NCI-H128 (cell line): ENCODE results near the gene PALB2.
"Not testable (repeated sequence)": the region's sequence is repeated elsewhere in the genome, so short reads cannot be mapped to it uniquely, and the experiment has no call there.

Experiments used
- DNase-seq: peaks from one replicate; lab custom pipeline; 2025; ENCODE audit not compliant: unreplicated experiment; lab: John Stamatoyannopoulos, UW

PALB2 gene

DNA sequence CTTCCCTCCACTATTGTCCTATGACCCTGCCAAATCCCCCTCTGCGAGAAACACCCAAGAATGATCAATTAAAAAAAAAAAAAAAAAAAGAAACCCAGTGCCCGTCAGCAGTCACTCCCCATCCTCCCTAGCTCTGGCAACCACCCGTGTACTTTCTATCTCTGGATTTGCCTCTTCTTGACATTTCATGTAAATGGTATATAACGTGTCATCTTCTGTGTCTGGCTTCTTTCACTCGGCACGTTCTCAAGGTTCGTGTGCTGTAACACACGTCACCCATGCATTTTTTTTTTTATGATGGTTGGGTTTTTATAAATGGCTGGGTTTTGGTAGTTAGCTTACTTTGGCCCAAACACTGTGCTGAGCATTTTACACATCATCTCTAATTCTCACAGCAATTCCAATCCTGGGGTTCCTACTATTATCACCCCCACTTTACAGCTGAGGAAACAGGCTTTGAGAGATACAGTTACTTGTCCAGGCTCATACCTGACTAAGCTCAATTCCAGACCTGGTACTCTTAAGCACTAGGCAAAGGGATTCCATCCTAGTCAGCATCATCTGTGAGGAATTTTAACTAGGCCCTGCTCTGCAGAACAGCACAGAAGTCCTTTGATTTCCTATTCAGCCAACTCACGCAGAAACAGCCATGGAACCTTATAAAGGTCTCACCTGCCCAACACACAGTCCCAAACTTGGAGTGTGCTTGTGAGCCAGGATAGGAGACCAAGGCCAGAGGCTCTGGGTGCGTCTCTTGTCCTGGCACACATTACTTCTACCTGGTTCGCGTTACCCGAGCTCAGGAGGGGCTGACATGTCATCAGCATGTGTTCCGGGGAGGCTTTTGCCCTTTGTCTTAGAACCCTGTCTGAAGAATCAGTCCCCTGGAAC lies 56.7 kb downstream of the PALB2 start:
- no peak for DNase-seq

DNA sequence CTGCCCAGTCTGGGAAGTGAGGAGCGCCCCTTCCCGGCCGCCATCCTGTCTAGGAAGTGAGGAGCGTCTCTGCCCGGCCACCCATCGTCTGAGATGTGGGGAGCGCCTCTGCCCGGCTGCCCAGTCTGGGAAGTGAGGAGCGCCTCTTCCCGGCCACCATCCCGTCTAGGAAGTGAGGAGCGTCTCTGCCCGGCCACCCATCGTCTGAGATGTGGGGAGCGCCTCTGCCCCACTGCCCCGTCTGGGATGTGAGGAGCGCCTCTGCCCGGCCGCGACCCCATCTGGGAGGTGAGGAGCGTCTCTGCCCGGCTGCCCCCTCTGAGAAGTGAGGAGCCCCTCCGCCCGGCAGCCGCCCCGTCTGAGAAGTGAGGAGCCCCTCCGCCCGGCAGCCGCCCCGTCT lies 57.8 kb downstream of the PALB2 start:
- not testable (repeated sequence) for DNase-seq

DNA sequence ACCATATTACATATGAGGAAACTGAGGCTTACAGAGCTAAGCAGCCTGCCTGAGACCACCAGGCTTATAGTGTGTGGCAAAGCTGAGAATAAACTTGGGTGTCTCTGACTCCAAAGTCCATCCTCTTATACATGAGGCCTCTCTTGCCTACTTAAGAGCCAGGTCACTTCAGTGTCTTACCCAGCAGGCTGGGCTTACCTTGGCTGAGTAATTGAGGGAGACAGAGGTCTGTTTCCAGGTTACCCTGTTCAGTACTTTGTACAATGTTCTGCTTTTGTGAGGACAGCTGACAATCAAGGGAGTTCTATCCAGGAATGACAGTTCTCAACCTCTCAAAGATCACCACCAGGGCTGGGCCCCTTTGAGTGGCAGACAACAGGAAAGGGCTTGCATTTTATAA lies 59.3 kb downstream of the PALB2 start:
- DNase-seq: no peak

DNA sequence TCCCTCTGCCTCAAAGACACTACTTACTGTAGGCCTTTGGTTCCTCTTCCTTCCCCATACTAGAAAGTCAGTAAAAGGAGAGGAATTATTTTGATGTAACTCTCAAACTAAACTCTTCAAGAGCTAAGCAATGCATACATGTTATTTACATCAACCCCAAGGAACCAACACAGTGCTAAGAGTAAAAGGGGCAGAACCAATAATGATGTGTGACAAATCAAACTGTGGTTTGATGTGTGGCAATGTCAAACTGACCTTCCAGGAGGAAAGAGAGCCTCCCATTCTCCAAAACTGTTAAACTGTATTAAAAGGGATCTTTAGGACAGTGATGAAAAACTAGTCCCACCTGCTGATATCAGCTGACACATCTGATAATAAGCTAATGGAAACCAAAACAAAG lies 60.7 kb downstream of the PALB2 start:
- DNase-seq: no peak

DNA sequence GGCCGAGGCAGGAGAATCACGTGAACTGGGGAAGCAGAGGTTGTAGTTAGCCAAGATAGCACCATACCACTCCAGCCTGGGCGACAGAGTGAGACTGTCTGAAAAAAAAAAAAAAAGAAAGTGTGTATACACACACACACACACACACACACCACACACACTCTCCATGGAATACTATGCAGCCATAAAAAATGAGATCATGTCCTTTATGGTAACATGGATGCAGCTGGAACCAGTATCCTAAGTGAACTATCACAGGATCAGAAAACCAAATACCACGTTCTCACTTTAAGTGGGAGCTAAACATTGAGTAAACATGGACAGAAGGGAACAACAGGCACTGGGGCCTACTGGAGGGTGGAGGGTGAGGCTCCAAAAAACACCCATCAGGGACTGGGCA lies 61.7 kb downstream of the PALB2 start:
- DNase-seq: no peak

DNA sequence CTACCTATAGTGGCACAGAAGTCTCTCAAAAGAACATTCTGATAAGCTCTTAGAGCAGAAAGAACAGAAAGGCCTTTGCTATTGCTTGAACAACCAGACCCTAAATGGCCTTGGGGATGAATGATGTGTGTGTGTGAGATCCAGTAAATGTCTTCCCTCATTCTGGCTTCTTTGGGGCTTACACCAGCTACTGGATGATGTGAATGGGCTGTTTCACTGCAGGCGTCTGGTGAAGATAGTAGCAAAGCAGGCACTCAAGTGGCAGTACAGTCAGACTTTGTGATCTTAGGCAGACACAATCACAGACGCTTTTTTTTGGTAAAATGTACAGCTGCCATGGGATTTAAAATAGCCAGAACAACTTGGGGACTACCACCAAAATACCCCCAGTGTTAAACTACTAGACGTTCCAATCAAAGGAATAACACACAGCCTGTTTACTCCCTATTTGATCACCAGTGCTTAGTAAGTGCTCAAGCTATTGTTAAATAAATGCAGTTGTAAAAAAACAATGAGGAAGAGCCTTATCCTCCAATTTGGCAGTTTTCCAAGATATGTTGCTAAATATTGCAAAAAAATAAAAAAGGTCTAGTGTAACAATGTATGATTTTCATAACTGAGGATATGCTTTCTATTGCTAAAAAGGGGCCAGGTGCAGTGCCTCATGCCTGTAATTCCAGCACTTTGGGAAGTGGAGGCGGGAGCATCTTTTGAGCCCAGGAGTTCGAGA lies 62.8 kb downstream of the PALB2 start:
- no peak for DNase-seq

DNA sequence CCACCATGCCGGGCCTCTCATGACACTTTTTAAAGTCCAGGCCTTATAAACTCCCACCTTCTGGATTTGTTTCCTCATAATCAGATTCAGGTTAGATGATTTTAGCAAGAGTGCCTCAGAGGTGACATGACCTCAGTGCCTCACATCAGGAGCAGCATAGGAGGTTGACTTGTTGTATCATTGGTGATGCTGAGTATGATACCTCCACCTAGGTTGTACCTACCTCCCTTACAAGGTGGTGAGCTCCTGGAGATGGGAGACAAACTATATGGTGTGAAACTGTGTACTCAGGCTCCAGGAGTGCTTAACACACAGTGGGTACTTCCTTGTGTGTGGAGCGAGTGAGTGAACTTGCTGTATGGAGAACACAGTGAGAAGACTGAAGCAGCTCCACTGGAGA lies 63.6 kb downstream of the PALB2 start:
- no peak for DNase-seq

DNA sequence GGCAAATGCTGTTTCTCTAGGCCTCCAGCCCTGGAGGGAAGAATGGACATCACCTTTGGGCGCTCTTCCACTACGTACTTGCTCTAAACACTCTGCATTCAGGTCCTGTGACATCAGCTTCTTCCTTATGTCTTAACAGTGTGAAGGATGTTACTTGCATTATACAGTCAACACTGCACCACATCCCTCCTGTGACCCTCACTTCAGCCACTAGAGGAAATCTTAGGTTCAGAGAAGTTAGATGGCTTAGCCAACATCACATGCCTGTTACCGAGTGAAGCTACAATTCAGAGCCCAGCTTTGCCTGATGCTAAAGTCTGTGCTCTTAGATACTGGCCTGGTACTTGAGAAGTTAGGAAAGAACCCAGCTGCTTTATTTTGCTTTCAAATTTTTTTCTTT lies 65.3 kb downstream of the PALB2 start:
- DNase-seq: no peak

DNA sequence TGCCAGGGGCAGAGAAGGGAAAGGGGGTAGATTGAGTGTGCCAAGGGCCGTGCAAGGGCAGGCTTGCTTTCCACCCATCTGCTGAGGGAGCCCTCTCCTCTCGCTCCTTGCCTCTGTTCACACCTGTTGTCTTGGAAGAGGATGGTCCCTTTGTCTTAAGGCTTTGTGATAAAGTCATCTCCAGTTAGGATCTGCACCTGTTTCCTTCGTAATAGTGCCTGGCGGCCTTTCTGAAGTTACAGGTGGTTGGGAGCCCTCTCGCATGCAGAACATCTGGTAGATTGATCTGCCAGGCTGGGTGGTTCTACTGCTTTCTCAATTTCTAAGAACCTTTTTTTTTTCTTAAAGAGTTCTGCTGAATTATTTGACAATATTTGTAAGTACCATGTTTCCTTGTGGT lies 67.3 kb downstream of the PALB2 start:
- DNase-seq: no peak

DNA sequence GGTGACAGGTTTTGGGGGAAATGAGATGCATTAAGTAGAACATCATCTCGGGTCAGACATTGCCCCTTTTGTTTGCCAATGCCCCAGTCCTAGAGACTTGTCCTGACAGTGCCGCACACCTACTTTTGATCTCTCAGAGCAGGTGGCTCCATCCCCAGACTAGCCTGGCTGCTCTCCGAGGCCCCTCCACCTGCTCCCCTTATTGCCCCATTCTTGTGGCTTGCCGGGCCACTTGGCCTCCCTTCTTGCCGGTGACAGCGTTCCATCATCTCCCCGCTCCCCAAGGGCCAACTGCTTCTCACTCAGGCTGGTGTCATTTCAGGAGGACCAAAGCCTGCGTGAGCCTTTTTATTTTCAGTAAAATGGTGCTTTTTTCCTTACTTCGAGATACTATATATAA lies 68.7 kb downstream of the PALB2 start:
- DNase-seq: no peak

DNA sequence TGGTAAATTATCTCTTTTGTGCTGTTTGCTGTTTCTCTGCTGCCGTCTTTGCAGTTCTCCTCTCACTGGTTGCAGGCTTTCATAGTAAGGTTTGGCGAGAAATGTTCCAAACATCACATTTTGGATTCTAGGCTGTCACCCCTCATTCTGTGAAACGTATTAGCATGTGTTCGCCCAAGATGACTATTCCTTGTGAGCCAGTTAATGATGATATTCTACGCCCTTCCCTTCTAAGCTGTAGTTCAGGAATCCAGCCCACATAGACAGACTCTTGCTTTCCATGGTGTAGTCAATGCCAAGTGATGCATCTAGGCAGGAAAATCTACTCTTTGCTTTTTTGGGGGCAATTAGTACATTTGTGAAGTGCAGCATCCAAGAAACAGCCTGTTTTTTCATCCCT lies 69.2 kb downstream of the PALB2 start:
- DNase-seq: no peak

DNA sequence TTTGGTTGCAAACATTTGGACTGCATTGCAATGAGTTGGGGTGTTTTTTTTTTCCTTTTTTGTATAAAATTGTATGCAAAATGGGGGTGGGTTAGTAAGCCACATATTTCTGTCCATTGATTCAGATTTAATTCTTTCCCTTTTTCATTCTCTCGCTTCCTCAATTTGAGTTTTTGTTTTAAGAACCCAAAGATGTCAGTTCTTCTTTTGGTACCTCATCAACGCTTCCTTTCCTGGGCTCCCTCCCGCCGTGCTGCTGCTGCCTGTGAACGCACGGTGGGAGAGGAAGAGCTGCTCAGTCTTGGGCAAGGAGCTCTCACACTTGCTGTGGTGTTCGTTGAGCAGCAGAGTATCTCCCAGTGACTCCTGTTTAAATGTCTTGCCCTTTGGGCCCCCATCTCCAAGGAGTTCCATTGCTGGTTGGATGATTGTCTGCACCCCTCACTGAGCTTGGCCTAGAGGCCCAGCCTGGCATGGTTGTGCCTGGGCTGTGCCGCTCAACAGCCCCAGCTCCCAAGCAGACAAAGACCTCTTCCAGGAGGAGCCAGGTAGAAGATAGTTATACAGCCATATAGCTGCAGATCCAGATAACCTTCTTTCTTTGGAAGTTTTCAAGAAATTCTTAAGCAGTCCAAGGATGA lies 70.0 kb downstream of the PALB2 start:
- DNase-seq: no peak

DNA sequence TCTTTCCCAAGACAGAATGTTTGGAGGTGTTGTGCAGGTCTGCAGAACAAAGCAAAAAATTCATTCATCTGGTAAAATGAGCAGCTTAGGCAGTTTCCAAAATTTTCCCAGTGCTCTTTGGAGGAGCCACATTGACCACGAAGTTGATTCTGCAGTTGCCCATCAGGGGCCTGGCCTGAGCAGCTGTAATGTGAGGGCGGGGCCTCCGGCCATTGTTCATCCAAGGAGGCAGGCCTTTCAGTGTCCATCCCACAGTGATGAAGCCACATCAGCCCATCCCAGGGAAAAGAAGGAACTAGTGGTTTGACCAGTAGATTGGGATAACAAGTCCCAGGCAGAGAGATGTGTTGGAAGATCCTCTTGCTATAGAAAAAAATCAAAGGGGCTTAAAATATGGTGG lies 73.5 kb downstream of the PALB2 start:
- no peak for DNase-seq

DNA sequence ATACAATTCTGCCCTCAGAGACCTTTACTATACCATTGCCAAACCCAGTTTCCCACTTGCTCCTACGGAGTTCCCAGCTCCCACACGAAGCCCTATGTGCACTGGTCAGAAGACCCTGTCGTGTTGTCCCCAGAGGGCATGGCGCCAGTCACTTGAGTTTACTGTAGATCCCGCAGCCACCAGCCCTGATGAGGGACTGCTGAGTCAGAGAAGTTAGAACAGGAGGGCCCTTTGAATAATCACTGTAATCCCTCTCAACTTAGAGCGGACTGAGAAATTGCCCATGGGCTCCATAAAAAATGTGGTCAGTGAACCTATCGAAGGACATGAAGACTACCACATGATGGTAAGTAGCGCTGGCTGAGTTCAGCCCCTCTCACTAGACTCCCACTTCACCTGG lies 74.4 kb downstream of the PALB2 start:
- DNase-seq: no peak

DNA sequence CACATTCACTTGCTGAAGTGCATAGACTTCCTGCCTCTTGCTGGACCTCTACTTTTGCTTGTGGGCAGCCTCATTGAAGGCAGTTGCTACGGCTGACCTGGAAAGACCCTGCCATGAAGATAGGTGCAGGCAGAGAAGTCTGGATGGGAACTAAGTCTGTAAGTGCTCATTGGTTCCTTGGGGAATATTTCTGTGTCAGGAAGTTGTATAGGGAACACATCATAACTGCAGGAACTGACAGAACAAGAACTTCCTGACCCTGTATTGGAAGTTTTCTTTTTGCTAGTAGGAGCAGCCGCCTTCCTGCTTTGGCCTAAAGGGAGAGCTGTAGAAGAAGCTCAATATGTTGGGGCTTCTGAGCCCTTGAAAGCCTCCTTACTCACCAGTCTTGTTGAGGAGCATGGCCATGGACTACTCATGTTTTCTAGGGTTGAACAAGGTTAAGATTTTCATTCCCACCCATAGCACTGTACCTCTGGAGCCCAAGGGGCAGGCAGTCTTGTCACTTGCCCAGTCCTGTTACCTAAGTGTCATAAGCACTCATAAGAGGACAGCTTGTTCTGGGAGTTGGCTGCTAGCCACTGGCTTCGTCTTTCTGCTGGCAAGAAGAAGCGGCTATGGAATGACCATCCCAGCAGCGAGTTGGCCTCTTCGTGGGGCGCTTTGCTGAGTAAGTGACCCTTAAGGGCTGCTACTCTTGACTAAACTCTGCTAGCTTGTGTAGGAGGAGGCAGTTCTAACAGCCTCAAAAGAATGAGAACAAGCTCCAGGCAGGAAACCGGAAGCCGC lies 76.3 kb downstream of the PALB2 start:
- no peak for DNase-seq

DNA sequence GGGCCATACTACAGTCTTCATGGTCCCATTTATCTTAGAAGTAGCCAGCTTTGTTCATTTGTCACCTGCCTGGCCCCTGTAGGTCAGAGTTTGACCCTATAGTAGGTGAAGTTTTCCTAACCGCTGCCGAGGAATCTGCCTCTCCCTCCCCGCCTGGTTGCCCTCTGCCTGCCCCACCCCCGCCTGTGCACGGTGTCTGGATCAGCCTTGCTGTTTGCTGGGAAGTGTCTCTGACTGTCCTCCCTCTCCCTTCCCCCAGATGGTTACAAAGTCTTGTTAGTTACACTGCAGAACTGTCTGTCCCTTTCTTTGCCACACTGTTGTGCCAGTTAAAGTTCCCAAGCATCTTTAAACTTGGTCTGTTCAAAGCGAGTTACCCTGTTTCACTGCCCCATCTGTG lies 77.9 kb downstream of the PALB2 start:
- DNase-seq: no peak

DNA sequence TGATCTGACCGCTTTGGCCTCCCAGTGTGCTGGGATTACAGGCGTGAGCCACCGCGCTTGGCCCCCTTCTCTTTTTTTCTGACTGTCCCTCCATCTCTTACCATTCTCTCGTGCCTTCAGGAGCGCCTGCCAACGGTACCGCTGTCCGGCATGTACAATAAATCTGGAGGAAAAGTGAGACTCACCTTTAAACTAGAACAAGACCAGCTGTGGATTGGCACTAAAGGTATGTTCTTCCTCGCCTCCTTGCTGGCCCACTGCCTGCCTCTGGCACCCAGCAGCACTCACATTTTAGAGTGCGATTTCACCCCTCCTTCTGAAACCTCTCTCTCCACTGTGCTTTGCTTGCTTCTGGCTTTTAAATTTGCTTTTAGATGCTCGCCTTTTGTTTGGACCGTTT lies 78.6 kb downstream of the PALB2 start:
- DNase-seq: no peak

DNA sequence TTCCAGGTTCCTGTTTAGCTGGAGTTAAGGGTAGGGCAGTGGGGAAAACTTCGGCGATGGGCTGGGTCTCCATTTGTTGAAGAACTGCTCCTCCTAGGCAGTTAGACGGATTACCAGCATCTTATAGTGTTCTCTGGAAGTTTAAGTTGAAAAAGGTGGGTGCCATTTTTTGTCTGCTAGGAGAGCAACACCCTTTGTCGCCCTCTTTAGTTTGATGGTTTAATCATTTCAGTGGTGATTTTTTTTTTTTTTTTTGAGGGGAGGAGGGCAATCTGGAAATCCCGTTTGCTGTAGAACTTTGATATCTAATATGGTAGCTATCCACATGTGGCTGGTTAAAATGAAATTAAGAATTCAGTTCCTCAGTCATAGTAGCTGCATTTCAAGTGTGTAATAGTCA lies 79.5 kb downstream of the PALB2 start:
- DNase-seq: no peak

DNA sequence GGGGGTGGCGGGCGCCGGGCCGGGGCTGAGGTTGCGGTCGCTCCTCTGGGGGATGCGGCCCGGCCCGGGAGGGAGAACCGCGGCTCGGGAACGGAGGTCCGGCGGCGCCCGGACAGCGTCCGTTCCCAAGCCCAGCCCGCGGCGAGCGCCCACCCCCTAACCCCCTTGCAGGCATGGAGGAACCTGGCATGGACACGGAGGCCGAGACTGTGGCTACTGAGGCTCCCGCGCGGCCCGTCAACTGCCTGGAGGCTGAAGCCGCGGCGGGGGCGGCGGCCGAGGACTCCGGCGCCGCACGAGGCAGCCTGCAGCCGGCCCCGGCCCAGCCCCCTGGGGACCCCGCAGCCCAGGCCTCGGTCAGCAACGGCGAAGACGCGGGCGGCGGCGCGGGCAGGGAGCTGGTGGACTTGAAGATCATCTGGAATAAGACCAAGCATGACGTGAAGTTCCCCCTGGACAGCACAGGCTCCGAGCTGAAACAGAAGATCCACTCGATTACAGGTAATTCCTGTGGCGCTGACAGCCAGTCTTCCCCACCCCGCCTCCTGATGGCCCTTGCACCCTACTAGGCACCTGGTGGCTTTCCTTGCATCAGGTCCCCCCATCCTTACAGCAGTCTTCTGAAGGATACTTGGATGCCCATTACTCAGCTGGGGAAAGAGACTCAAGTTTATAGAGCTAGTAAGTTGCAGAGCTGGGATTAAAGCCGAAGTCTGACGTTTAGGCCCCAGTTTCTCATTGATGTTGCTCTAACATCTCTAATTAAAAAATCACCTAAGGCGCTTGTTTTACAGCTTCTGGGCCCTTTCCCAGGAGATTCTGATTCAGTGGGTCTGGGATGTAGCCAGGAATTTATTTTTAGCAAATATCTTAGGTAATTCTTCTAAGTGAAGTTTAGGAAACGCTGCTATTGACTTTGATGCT lies 83.1 kb downstream of the PALB2 start:
- DNase-seq: no peak
